Mammary epithelial cell (primary cell): ENCODE results near the gene SRGAP2C.
"Not testable (repeated sequence)": the region's sequence is repeated elsewhere in the genome, so short reads cannot be mapped to it uniquely, and the experiment has no call there.

Experiments
- CTCF ChIP-seq, 2 donors: IDR thresholded peaks in 1 of 2; conservative IDR thresholded peaks in 1 of 2; 2 replicates each; pipeline ENCODE4 v1.5.1; 2011 to 2012; ENCODE audit warnings: inconsistent platforms in 2 of 2, low read length in 2 of 2, mild to moderate bottlenecking in 2 of 2, control low read depth in 1 of 2, low read depth in 1 of 2; ENCODE audit not compliant: insufficient read depth in 1 of 2; ENCODE audit errors: extremely low read depth in 1 of 2
- EZH2 ChIP-seq: IDR thresholded peaks from 2 replicates; pipeline ENCODE4 v1.6.1; 2012; ENCODE audit warnings: low read length, inconsistent platforms, borderline replicate concordance

GRCh38 chr1:121205786-121206711 is 21.3 kb downstream of the SRGAP2C start:
- not testable (repeated sequence) for TF ChIP-seq CTCF (conservative IDR thresholded peaks at IDR 0.05 in 1 of 2, IDR thresholded peaks at IDR 0.05 in 1 of 2; ENCODE audit: extremely low read depth in 1 of 2, insufficient read depth in 1 of 2, low read depth in 1 of 2, low read length in 2 of 2); EZH2
